ENCODE results near the gene NRG2.

NRG2 gene

GRCh38 chr5:139967353-139967752, 75.7 kb downstream of the NRG2 start:
- DNase-seq, result no peak

GRCh38 chr5:139966856-139967255, 76.2 kb downstream of the NRG2 start:
- no peak for DNase-seq

- no peak for DNase-seq
Measured at GRCh38 chr5:139964994-139965565, 78.0 kb downstream of the NRG2 start.

- no peak for DNase-seq
Measured at GRCh38 chr5:139964266-139964993, 78.7 kb downstream of the NRG2 start.

GRCh38 chr5:139962445-139962844, 80.7 kb downstream of the NRG2 start:
- DNase-seq, result no peak

GRCh38 chr5:139961435-139962157, 81.5 kb downstream of the NRG2 start:
- no peak for DNase-seq

GRCh38 chr5:139960723-139961383, 82.2 kb downstream of the NRG2 start:
- DNase-seq, result no peak

GRCh38 chr5:139958432-139959148, 84.5 kb downstream of the NRG2 start:
- peak in 3 of 4 experiments; percentile 15 to 19 (median 17) for DNase-seq

- DNase-seq, result no peak
Measured at GRCh38 chr5:139956342-139956741, 86.8 kb downstream of the NRG2 start.

- no peak for DNase-seq
Measured at GRCh38 chr5:139955616-139956273, 87.4 kb downstream of the NRG2 start.

GRCh38 chr5:139955053-139955605, 88.0 kb downstream of the NRG2 start:
- no peak for DNase-seq

- no peak for DNase-seq
Measured at GRCh38 chr5:139954462-139954861, 88.6 kb downstream of the NRG2 start.

GRCh38 chr5:139954022-139954421, 89.1 kb downstream of the NRG2 start:
- no peak for DNase-seq

- DNase-seq, result no peak
Measured at GRCh38 chr5:139952574-139952973, 90.5 kb downstream of the NRG2 start.

- DNase-seq, result no peak
Measured at GRCh38 chr5:139951983-139952382, 91.1 kb downstream of the NRG2 start.

- DNase-seq, result no peak
Measured at GRCh38 chr5:139951296-139951924, 91.7 kb downstream of the NRG2 start.

- no peak for DNase-seq
Measured at GRCh38 chr5:139950436-139950835, 92.7 kb downstream of the NRG2 start.

GRCh38 chr5:139949710-139950109, 93.4 kb downstream of the NRG2 start:
- DNase-seq, result no peak

- no peak for DNase-seq
Measured at GRCh38 chr5:139947727-139948126, 95.4 kb downstream of the NRG2 start.

- peak in 3 of 4 experiments; percentile 11 to 66 (median 66) for DNase-seq
Measured at GRCh38 chr5:139946440-139946839, 96.7 kb downstream of the NRG2 start.

- peak in 2 of 4 experiments; percentile 24 to 37 for DNase-seq
Measured at GRCh38 chr5:139946006-139946405, 97.1 kb downstream of the NRG2 start.
